RWPE2 (cell line): ENCODE measurements around the gene IL2RA.

Experiments
- ATAC-seq: fragments of 200-7000 bp; cut with Tn5 transposase; 3 replicates; pipeline ENCODE4 v1.9.1; 2021; ENCODE audit warnings: low read depth
- DNase-seq: peaks from one replicate; pipeline ENCODE4 v3.0.0-alpha.2; 2020; ENCODE audit warnings: low spot score
- H3K27ac ChIP-seq: fragments of 450-650 bp; 2 replicates; pipeline ENCODE4 v1.5.1; 2017; ENCODE audit warnings: mild to moderate bottlenecking; ENCODE audit not compliant: poor library complexity, severe bottlenecking
- H3K27me3 ChIP-seq: fragments of 250-450 bp; sonication (Bioruptor Pico); 2 replicates; pipeline ENCODE4 v1.5.1; 2021; ENCODE audit warnings: mild to moderate bottlenecking, moderate library complexity; ENCODE audit not compliant: insufficient read depth, poor library complexity, severe bottlenecking
- H3K36me3 ChIP-seq: fragments of 250-450 bp; sonication (Bioruptor Pico); 2 replicates; pipeline ENCODE4 v1.5.1; 2020; ENCODE audit warnings: low read depth, mild to moderate bottlenecking, moderate library complexity
- H3K4me1 ChIP-seq: fragments of 250-450 bp; sonication (Bioruptor Pico); 2 replicates; pipeline ENCODE4 v1.5.1; 2021; ENCODE audit warnings: mild to moderate bottlenecking, moderate library complexity; ENCODE audit not compliant: insufficient read depth, poor library complexity, severe bottlenecking
- H3K4me3 ChIP-seq: fragments of 250-450 bp; sonication (Bioruptor Pico); 2 replicates; pipeline ENCODE4 v1.5.1; 2021; ENCODE audit warnings: mild to moderate bottlenecking, moderate library complexity; ENCODE audit not compliant: severe bottlenecking
- H3K9me3 ChIP-seq: fragments of 250-450 bp; sonication (Bioruptor Pico); 2 replicates; pipeline ENCODE4 v1.5.1; 2021; ENCODE audit warnings: mild to moderate bottlenecking, moderate library complexity; ENCODE audit not compliant: severe bottlenecking
- TF ChIP-seq, protein P1 (sequence below): fragments of 450-650 bp; IDR thresholded peaks from one replicate; pipeline ENCODE4 v1.5.1; 2017; ENCODE audit warnings: mild to moderate bottlenecking, moderate library complexity; ENCODE audit not compliant: poor library complexity, severe bottlenecking

Gene IL2RA

DNA sequence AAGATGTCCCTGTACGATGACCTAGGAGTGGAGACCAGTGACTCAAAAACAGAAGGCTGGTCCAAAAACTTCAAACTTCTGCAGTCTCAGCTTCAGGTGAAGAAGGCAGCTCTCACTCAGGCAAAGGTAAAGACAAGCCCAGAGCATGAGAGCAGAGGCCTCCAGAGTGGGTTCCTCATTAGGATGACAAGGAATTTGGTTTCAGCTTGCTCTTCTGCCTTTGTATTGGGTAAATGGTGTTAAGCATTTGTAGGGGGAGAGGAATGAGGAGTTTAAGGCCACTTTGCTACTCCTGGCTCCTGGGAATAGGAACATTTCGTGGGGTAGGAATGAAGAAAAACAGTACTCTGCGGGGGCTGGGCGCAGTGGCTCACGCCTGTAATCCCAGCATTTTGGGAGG lies 34.9 kb upstream of the IL2RA start:
- H3K27ac ChIP-seq, result no peak overlapping the region
- TF ChIP-seq, protein P1, sequence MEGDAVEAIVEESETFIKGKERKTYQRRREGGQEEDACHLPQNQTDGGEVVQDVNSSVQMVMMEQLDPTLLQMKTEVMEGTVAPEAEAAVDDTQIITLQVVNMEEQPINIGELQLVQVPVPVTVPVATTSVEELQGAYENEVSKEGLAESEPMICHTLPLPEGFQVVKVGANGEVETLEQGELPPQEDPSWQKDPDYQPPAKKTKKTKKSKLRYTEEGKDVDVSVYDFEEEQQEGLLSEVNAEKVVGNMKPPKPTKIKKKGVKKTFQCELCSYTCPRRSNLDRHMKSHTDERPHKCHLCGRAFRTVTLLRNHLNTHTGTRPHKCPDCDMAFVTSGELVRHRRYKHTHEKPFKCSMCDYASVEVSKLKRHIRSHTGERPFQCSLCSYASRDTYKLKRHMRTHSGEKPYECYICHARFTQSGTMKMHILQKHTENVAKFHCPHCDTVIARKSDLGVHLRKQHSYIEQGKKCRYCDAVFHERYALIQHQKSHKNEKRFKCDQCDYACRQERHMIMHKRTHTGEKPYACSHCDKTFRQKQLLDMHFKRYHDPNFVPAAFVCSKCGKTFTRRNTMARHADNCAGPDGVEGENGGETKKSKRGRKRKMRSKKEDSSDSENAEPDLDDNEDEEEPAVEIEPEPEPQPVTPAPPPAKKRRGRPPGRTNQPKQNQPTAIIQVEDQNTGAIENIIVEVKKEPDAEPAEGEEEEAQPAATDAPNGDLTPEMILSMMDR, result no peak
- H3K4me3 ChIP-seq, result no peak overlapping the region
- H3K9me3 ChIP-seq, result no peaks in the 10 kb centered on the region
- ATAC-seq (no peak), DNase-seq (no peak)
- H3K36me3 ChIP-seq, result peaks cover 53% of the 10 kb centered on the region
- no peaks in the 10 kb centered on the region for H3K27me3 ChIP-seq
- H3K4me1 ChIP-seq, result no peaks in the 10 kb centered on the region

DNA sequence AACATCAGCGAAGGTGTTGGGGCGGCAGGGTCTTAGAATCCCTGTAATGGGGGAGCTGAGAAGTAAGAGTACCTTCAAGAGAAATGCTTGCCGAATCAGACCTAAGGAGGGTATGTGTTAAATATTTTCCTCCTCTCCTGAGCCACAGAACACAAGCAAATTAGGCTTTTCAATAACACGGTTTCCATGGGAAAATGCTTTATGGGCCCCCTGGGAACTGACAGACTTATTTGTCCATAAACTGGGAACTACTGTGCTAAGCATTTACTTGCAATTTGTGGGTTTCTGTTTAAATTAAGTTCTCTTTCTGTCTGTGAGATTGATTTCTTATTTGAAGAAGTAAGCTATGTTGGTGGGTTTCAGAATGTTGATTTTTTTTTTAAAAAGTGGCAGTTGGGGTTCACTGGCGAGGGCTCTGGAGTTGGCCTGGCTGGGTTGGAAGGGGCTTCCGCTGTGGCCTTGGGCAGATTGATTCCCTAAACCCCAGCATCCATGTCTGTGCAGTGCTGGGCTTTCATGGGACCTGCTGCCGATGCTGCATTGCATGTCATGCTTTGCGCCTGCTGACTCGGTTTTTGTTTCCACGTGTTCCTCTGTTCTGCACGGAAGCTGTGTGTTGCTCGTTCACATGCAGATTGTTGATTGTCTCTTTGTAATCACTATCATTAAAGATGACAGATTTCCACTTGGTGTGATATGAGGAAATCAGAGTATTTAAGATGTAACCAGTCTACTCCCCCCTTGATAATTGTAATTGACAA lies 33.8 kb upstream of the IL2RA start:
- ATAC-seq, result no peak
- no peak for DNase-seq
- no peaks in the 10 kb centered on the region for H3K27me3 ChIP-seq
- no peaks in the 10 kb centered on the region for H3K9me3 ChIP-seq
- H3K4me1 ChIP-seq, result peaks cover 4% of the 10 kb centered on the region
- peaks cover 42% of the 10 kb centered on the region for H3K36me3 ChIP-seq
- TF ChIP-seq, protein P1, result no peak
- no peak overlapping the region for H3K4me3 ChIP-seq
- H3K27ac ChIP-seq, result no peak overlapping the region

DNA sequence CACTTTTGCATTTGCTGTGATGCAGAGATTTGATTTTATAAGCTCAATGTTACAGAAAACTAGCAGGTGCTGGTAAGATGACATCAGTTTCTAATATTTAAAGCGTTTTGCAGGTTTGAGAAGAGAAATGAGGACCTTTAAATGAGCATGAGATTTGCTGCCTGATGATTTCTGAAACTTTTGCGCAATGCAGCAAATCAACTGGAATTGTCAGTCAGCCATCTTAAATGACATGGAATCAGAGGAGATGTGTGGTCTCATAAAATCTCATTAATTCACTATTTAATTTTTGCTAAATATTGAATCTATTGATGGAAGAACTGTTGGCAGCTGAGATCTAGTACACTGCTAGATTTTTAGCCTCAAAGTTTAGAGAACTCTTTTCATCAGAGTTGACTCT lies 30.6 kb upstream of the IL2RA start:
- H3K27ac ChIP-seq, result no peak overlapping the region
- H3K27me3 ChIP-seq, result no peaks in the 10 kb centered on the region
- TF ChIP-seq, protein P1, result no peak
- H3K4me3 ChIP-seq, result no peak overlapping the region
- H3K4me1 ChIP-seq, result peaks cover 8% of the 10 kb centered on the region
- ATAC-seq, result no peak
- DNase-seq, result no peak
- H3K9me3 ChIP-seq, result no peaks in the 10 kb centered on the region
- H3K36me3 ChIP-seq, result peaks cover 13% of the 10 kb centered on the region

DNA sequence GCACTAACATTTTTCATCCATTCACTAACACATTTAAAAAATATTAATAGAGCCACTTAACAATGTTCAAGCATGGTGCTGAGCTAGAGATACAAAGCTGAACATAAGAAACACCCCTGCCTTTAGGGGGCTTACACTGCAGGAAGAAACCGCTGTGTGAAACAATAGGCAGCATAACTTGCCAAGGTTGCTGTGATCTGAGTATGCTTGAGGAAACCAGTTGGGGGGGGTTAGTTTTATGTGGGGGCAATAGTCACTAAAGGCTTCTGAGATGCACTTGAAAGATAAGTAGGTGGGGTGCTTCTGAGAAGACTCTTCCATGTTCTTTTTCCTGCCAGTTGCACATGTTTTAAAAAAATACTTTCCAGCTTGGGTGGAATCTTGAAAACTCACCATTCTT lies 29.5 kb upstream of the IL2RA start:
- no peak for ATAC-seq
- H3K4me1 ChIP-seq, result peaks cover 8% of the 10 kb centered on the region
- H3K36me3 ChIP-seq, result peaks cover 2% of the 10 kb centered on the region
- DNase-seq, result no peak
- no peak overlapping the region for H3K4me3 ChIP-seq
- no peak overlapping the region for H3K27ac ChIP-seq
- TF ChIP-seq, protein P1, result no peak
- H3K27me3 ChIP-seq, result no peaks in the 10 kb centered on the region
- no peaks in the 10 kb centered on the region for H3K9me3 ChIP-seq

DNA sequence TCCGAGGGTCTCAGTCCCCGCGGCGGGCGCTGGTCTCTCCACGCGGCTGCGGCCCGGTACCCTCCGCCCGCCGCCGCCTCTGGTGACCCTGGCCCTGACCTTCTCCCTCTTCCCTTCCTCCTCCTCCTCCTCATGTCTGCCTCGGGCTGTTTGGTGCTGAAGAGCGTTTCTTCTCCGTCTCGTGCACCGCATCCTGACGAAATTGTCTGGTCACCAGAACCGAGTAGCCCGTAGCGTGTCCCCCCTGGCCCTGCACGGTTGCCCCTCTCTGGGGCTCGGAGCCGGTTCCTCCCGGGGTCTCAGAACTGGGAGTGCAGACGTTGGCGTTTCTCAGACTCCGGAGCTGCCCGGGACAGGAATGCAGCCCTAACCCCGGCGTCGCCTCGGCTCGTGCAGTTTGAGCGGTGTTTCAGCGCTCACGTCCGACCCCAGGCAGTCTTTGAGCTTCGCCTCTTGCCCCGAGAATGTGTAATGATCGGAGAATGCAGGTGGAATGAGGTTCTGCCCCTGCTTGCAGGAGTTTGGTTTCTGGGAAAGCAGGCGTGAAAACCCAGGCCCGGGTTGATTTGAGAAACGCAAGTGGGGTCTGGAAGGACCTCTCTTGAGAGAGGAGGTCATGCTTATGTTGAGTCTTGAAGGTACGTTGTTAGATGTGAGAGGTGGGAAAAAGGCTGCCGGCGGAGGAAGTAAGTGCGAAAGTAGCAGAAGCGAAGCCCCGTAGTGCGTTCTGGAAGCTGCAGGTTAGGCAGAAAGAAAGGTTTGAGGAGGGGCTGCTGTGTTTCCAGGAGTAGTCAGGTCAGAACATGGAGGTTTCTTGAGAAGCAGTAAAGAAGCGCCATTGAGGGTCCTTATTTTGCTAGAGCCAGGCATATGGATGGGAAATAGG lies 27.4 kb upstream of the IL2RA start:
- H3K27ac ChIP-seq, result peak overlapping the region; percentile 58
- peaks cover 8% of the 10 kb centered on the region for H3K4me1 ChIP-seq
- H3K36me3 ChIP-seq, result no peaks in the 10 kb centered on the region
- H3K9me3 ChIP-seq, result no peaks in the 10 kb centered on the region
- peak; percentile 59 for ATAC-seq
- no peak for DNase-seq
- no peaks in the 10 kb centered on the region for H3K27me3 ChIP-seq
- TF ChIP-seq, protein P1, result no peak
- peak overlapping the region; percentile 94 for H3K4me3 ChIP-seq
